Right lobe of liver (tissue), 6 donors: ENCODE data around the gene DISP3. TPM values are rescaled to one million over a fixed set of nuclear protein-coding genes. Genes with fewer than 3 reads are reported as not detected.
A peak's percentile ranks its signal among the peaks of the same experiment; 100 is the strongest.

Source experiments
- ATAC-seq, 4 donors: fragments of 200-7000 bp; cut with Tn5 transposase; one replicate each; pipeline ENCODE4 v1.9.1; 2020; ENCODE audit warnings: mild to moderate bottlenecking in 4 of 4, moderate library complexity in 4 of 4
- DNase-seq, 3 donors: peaks; one replicate each; pipeline ENCODE4 v3.0.0-alpha.2; 2020
- H3K27ac ChIP-seq, 3 donors: fragments of 200-600 bp; one replicate each; pipeline ENCODE4 v1.8.0; 2022
- H3K27me3 ChIP-seq, 2 donors: fragments of 200-600 bp; one replicate each; pipeline ENCODE4 v1.8.0; 2022
- H3K36me3 ChIP-seq, 4 donors: fragments of 200-600 bp; sonication (generic) in 1 of 4; one replicate each; pipeline versions ENCODE4 v1.5.1 to v1.8.0; 2017 to 2022; ENCODE audit warnings: control low read depth in 1 of 4
- H3K4me1 ChIP-seq, 4 donors: fragments of 200-600 bp; sonication (generic) in 1 of 4; one replicate each; pipeline versions ENCODE4 v1.5.1 to v1.8.0; 2017 to 2022; ENCODE audit warnings: control low read depth in 1 of 4
- H3K4me3 ChIP-seq, 3 donors: fragments of 200-600 bp; one replicate each; pipeline ENCODE4 v1.8.0; 2022
- H3K9me3 ChIP-seq, 4 donors: fragments of 200-600 bp; sonication (generic) in 1 of 4; one replicate each; pipeline versions ENCODE4 v1.5.1 to v1.8.0; 2017 to 2022; ENCODE audit warnings: control low read depth in 1 of 4
- CTCF ChIP-seq, 4 donors: fragments of 200-600 bp in 3 of 4; fragments of 450-650 bp in 1 of 4; IDR thresholded peaks; one replicate each; pipeline versions ENCODE4 v1.5.1 to v1.8.0; 2016 to 2022; ENCODE audit warnings: antibody characterized with exemption in 4 of 4, mild to moderate bottlenecking in 2 of 4
- POLR2A ChIP-seq: fragments of 450-650 bp; IDR thresholded peaks from one replicate; pipeline ENCODE4 v1.6.1; 2017; ENCODE audit warnings: antibody characterized with exemption, mild to moderate bottlenecking
- WGBS: methylation state at CpG from one replicate; pipeline ENCODE4 v1.1.6; 2018; ENCODE audit warnings: low coverage, low lambda C conversion rate; ENCODE audit not compliant: insufficient coverage; ENCODE audit errors: missing lambda C conversion rate; 5-methylcytosine and 5-hydroxymethylcytosine counted together
- intact Hi-C, 2 donors: fragments of 100-400 bp; cut with DNase I; formaldehyde crosslinking; loops; one replicate each; pipeline versions ENCODE4 v1.11.2 to v1.14.1; 2022
- total RNA-seq, 6 experiments: library from RNA; depleted of rRNA in 2 of 6; stranded (reverse); fragments of >200 nt in 2 of 6; fragmentation: NEBNext Ultra II Directional in 3 of 6; extraction: Animal tissue kit (Norgen Biotek cat#: 25700) in 3 of 6; gene quantifications; one replicate each; pipeline versions ENCODE4 v1.1.0 to v1.2.4, GENCODE V29; 2016 to 2023
- donor health status: DM: no; HTN: yes; CAD: no.
- donor health status: DM: no; HTN: no; CAD: no.
- donor health status: DM: no; HTN: no; CAD: no.
- donor health status: DM: no; HTN: yes; CAD: no.
- donor health status: DM: no; HTN: yes; CAD: no.

Gene DISP3
- total RNA-seq, 6 experiments from 2014 or later = 0.06 TPM; not detected in 5

GRCh38 chr1:11507309-11507708, 28.4 kb downstream of the DISP3 start:
- ATAC-seq = no peak
- TF ChIP-seq POLR2A (no peak), CTCF (IDR thresholded peaks at IDR 0.05) (no peak)
- WGBS = 38% methylated on average over 2 of the region's 2 CpGs
- H3K27ac ChIP-seq = no peak overlapping the region
- H3K9me3 ChIP-seq = peaks cover 0 to 4% (median 0%) of the 10 kb centered on the region in 4 donors
- intact Hi-C loops = no loop called here
- H3K36me3 ChIP-seq = no peaks in the 10 kb centered on the region
- DNase-seq = no peak
- no peak overlapping the region for H3K4me3 ChIP-seq
- no peaks in the 10 kb centered on the region for H3K4me1 ChIP-seq
- H3K27me3 ChIP-seq = no peaks in the 10 kb centered on the region

GRCh38 chr1:11513681-11514080, 34.7 kb downstream of the DISP3 start:
- TF ChIP-seq CTCF (IDR thresholded peaks at IDR 0.05) (no peak), POLR2A (no peak)
- Histone ChIP-seq H3K36me3 (no peaks in the 10 kb centered on the region), H3K27me3 (no peaks in the 10 kb centered on the region), H3K9me3 (no peaks in the 10 kb centered on the region), H3K4me3 (no peak overlapping the region), H3K27ac (no peak overlapping the region), H3K4me1 (no peaks in the 10 kb centered on the region)
- intact Hi-C loops = no loop called here
- ATAC-seq (no peak), DNase-seq (no peak)
- WGBS = 78% methylated on average over 1 of the region's 1 CpG

GRCh38 chr1:11514366-11514765, 35.4 kb downstream of the DISP3 start:
- no peaks in the 10 kb centered on the region for H3K9me3 ChIP-seq
- DNase-seq (peak in 1 of 3 donors; percentile 21), ATAC-seq (no peak)
- H3K27ac ChIP-seq = no peak overlapping the region
- no peaks in the 10 kb centered on the region for H3K4me1 ChIP-seq
- H3K27me3 ChIP-seq = no peaks in the 10 kb centered on the region
- no peak overlapping the region for H3K4me3 ChIP-seq
- H3K36me3 ChIP-seq = no peaks in the 10 kb centered on the region
- 63% methylated on average over 4 of the region's 4 CpGs for WGBS
- no peak for TF ChIP-seq POLR2A
- no peak for TF ChIP-seq CTCF (IDR thresholded peaks at IDR 0.05)
- intact Hi-C loops = no loop called here

- Histone ChIP-seq H3K36me3 (no peaks in the 10 kb centered on the region), H3K4me1 (no peaks in the 10 kb centered on the region), H3K27me3 (no peaks in the 10 kb centered on the region), H3K4me3 (no peak overlapping the region), H3K27ac (no peak overlapping the region), H3K9me3 (no peaks in the 10 kb centered on the region)
- 55% methylated on average over 6 of the region's 21 CpGs for WGBS
- intact Hi-C loops = no loop called here
- TF ChIP-seq POLR2A (no peak), CTCF (IDR thresholded peaks at IDR 0.05) (no peak)
- ATAC-seq = no peak
- DNase-seq = peak in 1 of 3 donors; percentile 41
These were observed 36.7 kb downstream of the DISP3 start for GRCh38 chr1:11515368-11516300.
